ENCODE data around the gene AEBP1. TPM values are rescaled to one million over a fixed set of nuclear protein-coding genes. Genes with fewer than 3 reads are reported as not detected.

Gene AEBP1
- total RNA-seq, 1 donor from 2014 or later, result 422 TPM

DNA sequence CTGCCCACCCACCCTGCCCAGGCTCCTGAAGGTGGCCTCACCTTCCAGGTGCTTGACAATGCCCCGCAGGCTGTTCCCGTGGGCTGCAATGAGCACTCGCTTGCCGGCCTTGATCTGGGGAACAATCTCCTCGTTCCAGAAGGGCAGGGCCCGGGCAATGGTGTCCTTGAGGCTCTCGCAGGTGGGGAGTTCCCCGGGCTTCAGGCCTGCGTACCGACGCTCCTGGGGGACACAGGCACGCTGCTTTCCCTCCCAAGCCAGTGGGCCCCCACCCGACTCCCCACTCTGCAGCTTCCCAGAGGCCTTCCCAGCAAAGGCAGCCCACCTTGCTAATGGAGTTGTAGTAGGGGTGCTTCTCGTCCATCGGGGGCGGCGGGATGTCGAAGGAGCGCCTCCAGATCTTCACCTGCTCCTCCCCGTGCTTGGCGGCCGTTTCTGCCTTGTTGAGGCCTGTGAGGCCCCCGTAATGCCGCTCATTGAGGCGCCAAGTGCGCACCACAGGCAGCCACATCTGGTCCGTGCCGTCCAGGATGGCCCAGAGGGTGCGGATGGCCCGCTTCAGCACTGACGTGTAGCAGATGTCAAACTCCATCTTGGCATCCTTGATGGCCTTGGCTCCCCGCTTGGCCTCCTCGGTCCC, 39.2 kb upstream of the AEBP1 start:
- no peaks in the 10 kb centered on the region for H3K27me3 Mint-ChIP-seq (ENCODE audit: low read depth)
- H3K4me1 Mint-ChIP-seq (ENCODE audit: low read depth), result peaks cover 25% of the 10 kb centered on the region
- H3K4me3 Mint-ChIP-seq (ENCODE audit: unreplicated experiment), result no peak overlapping the region
- DNase-seq (ENCODE audit: low spot score), result peak; percentile 89
- TF ChIP-seq CTCF (IDR thresholded peaks at IDR 0.05), result no peak
- peaks cover 9% of the 10 kb centered on the region for H3K36me3 Mint-ChIP-seq (ENCODE audit: low read depth)
- H3K27ac Mint-ChIP-seq (ENCODE audit: unreplicated experiment), result no peak overlapping the region
- H3K9me3 Mint-ChIP-seq (ENCODE audit: low read depth), result no peaks in the 10 kb centered on the region

GRCh38 chr7:44065431-44066110, 38.6 kb upstream of the AEBP1 start, which contains the start of gene PGAM2:
Gene PGAM2, minus strand, starts transcription at chr7:44065567. Its CDS starts 38 bp downstream, at chr7:44065529.
- peaks cover 5% of the 10 kb centered on the region for H3K36me3 Mint-ChIP-seq (ENCODE audit: low read depth)
- H3K9me3 Mint-ChIP-seq (ENCODE audit: low read depth), result no peaks in the 10 kb centered on the region
- no peak within 1 kb of the TSS for H3K27ac Mint-ChIP-seq (ENCODE audit: unreplicated experiment)
- H3K27me3 Mint-ChIP-seq (ENCODE audit: low read depth), result no peaks in the 10 kb centered on the region
- DNase-seq (ENCODE audit: low spot score), result peak; percentile 57
- H3K4me3 Mint-ChIP-seq (ENCODE audit: unreplicated experiment), result no peak within 1 kb of the TSS
- peaks cover 25% of the 10 kb centered on the region for H3K4me1 Mint-ChIP-seq (ENCODE audit: low read depth)
- no peak for TF ChIP-seq CTCF (IDR thresholded peaks at IDR 0.05)

GRCh38 chr7:44066111-44066460, 38.1 kb upstream of the AEBP1 start:
- TF ChIP-seq CTCF (IDR thresholded peaks at IDR 0.05), result no peak
- Mint-ChIP-seq H3K27ac (ENCODE audit: unreplicated experiment) (no peak overlapping the region), H3K27me3 (ENCODE audit: low read depth) (no peaks in the 10 kb centered on the region), H3K9me3 (ENCODE audit: low read depth) (no peaks in the 10 kb centered on the region), H3K4me3 (ENCODE audit: unreplicated experiment) (no peak overlapping the region), H3K4me1 (ENCODE audit: low read depth) (peaks cover 25% of the 10 kb centered on the region), H3K36me3 (ENCODE audit: low read depth) (peaks cover 5% of the 10 kb centered on the region)
- no peak for DNase-seq (ENCODE audit: low spot score)

GRCh38 chr7:44066494-44067063, 37.6 kb upstream of the AEBP1 start:
- Mint-ChIP-seq H3K27ac (ENCODE audit: unreplicated experiment) (no peak overlapping the region), H3K36me3 (ENCODE audit: low read depth) (peaks cover 2% of the 10 kb centered on the region), H3K4me1 (ENCODE audit: low read depth) (peaks cover 29% of the 10 kb centered on the region), H3K4me3 (ENCODE audit: unreplicated experiment) (no peak overlapping the region), H3K27me3 (ENCODE audit: low read depth) (no peaks in the 10 kb centered on the region), H3K9me3 (ENCODE audit: low read depth) (no peaks in the 10 kb centered on the region)
- no peak for TF ChIP-seq CTCF (IDR thresholded peaks at IDR 0.05)
- DNase-seq (ENCODE audit: low spot score), result peak; percentile 71

DNA sequence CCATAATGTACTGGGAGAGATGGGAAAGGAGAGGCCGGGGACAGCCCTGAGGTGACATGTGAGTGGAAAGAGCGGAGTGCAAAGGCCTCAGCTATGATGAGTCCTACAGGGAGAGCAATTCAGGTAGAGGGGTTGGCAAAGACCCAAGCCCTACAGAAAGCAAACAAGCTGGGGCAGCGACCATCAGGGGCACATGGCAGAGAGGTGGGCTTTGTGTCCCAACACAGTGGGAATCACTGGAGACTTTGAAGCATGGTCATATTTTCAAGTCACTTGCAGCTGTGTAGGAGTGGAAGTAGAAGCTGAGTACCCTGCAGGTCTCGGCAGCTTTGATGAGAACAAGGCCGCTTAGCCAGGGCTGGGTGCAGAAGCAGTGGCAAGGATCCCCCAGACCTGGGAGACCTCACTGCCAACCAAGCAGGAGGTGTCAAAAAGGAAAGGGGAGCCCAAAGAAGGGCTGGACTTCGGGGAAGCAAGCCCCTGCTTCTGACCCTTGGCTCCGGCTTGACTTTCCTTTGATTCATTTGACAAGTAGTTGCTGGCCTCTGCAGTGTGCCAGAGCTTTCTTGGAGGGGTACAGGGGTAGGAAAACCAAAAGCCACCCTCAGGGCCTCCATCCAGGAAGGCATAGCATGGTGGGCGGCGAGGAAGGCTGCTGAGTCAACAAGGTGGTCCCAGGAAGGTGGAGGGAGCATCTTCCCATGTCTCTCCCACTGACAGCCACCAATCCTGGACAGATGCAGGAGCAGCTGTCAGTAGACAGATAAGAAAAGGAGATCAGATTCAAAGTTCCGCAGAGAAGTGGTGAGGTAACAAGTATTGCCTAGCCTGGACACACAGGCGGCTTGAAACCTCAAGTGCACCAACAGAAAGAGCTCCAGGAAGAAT, 36.8 kb upstream of the AEBP1 start:
- DNase-seq (ENCODE audit: low spot score), result peak; percentile 61
- TF ChIP-seq CTCF (IDR thresholded peaks at IDR 0.05), result no peak
- Mint-ChIP-seq H3K4me1 (ENCODE audit: low read depth) (peaks cover 36% of the 10 kb centered on the region), H3K36me3 (ENCODE audit: low read depth) (no peaks in the 10 kb centered on the region), H3K27me3 (ENCODE audit: low read depth) (no peaks in the 10 kb centered on the region), H3K4me3 (ENCODE audit: unreplicated experiment) (no peak overlapping the region), H3K27ac (ENCODE audit: unreplicated experiment) (no peak overlapping the region), H3K9me3 (ENCODE audit: low read depth) (no peaks in the 10 kb centered on the region)

Data from chondrocyte (in vitro differentiated cells).